VCaP (cell line): ENCODE results near the gene STRADA.

Source experiments
- H3K27ac ChIP-seq: fragments of 450-650 bp; 2 replicates; pipeline ENCODE4 v1.5.1; 2017
- CTCF ChIP-seq: fragments of 450-650 bp; conservative IDR thresholded peaks from 2 replicates; pipeline ENCODE4 v1.5.1; 2017; ENCODE audit warnings: mild to moderate bottlenecking, moderate library complexity

STRADA gene

GRCh38 chr17:63700528-63701455 lies 40.8 kb downstream of the STRADA start:
- peak; percentile 21; the same call in 1 of the 2 replicates for TF ChIP-seq CTCF

GRCh38 chr17:63699638-63700527 lies 41.7 kb downstream of the STRADA start, which contains the start of gene LIMD2:
TSS of gene LIMD2 (minus strand) at chr17:63700125. CDS start at chr17:63699298, 827 bp downstream.
- TF ChIP-seq CTCF: no peak
- peak within 1 kb of the TSS; percentile 62; the same call in 1 of the 2 replicates for H3K27ac ChIP-seq

More at GRCh38 chr17:63700528-63701455, 40.8 kb downstream of the STRADA start:
- peak overlapping the region; percentile 62; the same call in 1 of the 2 replicates for H3K27ac ChIP-seq

- no peak for TF ChIP-seq CTCF
- peak overlapping the region; percentile 62; the same call in 1 of the 2 replicates for H3K27ac ChIP-seq
Measured at GRCh38 chr17:63698886-63699637, 42.5 kb downstream of the STRADA start.

GRCh38 chr17:63698381-63698885 lies 43.2 kb downstream of the STRADA start:
- TF ChIP-seq CTCF: no peak
- H3K27ac ChIP-seq: no peak overlapping the region

GRCh38 chr17:63697341-63698286 lies 44.0 kb downstream of the STRADA start:
- H3K27ac ChIP-seq: no peak overlapping the region
- TF ChIP-seq CTCF: peak; percentile 77

- H3K27ac ChIP-seq: no peak overlapping the region
- TF ChIP-seq CTCF: peak; percentile 48; the same call in 1 of the 2 replicates
Measured at GRCh38 chr17:63696381-63696961, 45.1 kb downstream of the STRADA start.
